Measurements from ENCODE around the gene PXT1.

The PXT1 gene

GRCh38 chr6:36361071-36361470 is 81.6 kb downstream of the PXT1 start:
- DNase-seq (ENCODE audit: extremely low read depth, low read depth) = no peak
- TF ChIP-seq CTCF (IDR thresholded peaks at IDR 0.05; ENCODE audit: low read depth, low read length) = no peak

GRCh38 chr6:36360241-36361054 is 82.2 kb downstream of the PXT1 start:
- DNase-seq (ENCODE audit: extremely low read depth, low read depth) = peak; percentile 20
- TF ChIP-seq CTCF (IDR thresholded peaks at IDR 0.05; ENCODE audit: low read depth, low read length) = peak; percentile 80

- no peak for TF ChIP-seq CTCF (IDR thresholded peaks at IDR 0.05; ENCODE audit: low read depth, low read length)
- no peak for DNase-seq (ENCODE audit: extremely low read depth, low read depth)
These were observed 84.3 kb downstream of the PXT1 start for GRCh38 chr6:36358226-36358915.

GRCh38 chr6:36357872-36358225 is 84.8 kb downstream of the PXT1 start:
- DNase-seq (ENCODE audit: extremely low read depth, low read depth) = no peak
- TF ChIP-seq CTCF (IDR thresholded peaks at IDR 0.05; ENCODE audit: low read depth, low read length) = no peak

GRCh38 chr6:36355819-36356218 is 86.8 kb downstream of the PXT1 start:
- no peak for TF ChIP-seq CTCF (IDR thresholded peaks at IDR 0.05; ENCODE audit: low read depth, low read length)
- DNase-seq (ENCODE audit: extremely low read depth, low read depth) = no peak

- no peak for DNase-seq (ENCODE audit: extremely low read depth, low read depth)
- no peak for TF ChIP-seq CTCF (IDR thresholded peaks at IDR 0.05; ENCODE audit: low read depth, low read length)
These were observed 89.2 kb downstream of the PXT1 start for GRCh38 chr6:36353411-36353915.

Data from AG09319 (cell line).